ENCODE results near the gene CARS1. TPM values are rescaled to one million over a fixed set of nuclear protein-coding genes. Genes with fewer than 3 reads are reported as not detected.

CARS1 gene
- total RNA-seq, 1 donor from 2014 or later = 57.9 TPM

- intact Hi-C loops (cut with micrococcal nuclease) = no loop called here
These were observed 15.4 kb downstream of the CARS1 start for GRCh38 chr11:3041699-3042441.

GRCh38 chr11:3040881-3041280 is 16.3 kb downstream of the CARS1 start:
- intact Hi-C loops (cut with micrococcal nuclease) = no loop called here

- intact Hi-C loops (cut with micrococcal nuclease) = loop anchor here (1.0 kb wide), 1 partner anchor 53 kb away; no protein-coding TSS in a partner anchor
These were observed 19.3 kb downstream of the CARS1 start for GRCh38 chr11:3037945-3038271.

- intact Hi-C loops (cut with micrococcal nuclease) = loop anchor here (1.0 kb wide), 1 partner anchor 54 kb away; no protein-coding TSS in a partner anchor
These were observed 19.9 kb downstream of the CARS1 start for GRCh38 chr11:3037040-3037944.

- intact Hi-C loops (cut with micrococcal nuclease) = no loop called here
These were observed 20.8 kb downstream of the CARS1 start for GRCh38 chr11:3036419-3036818.

- intact Hi-C loops (cut with micrococcal nuclease) = no loop called here
These were observed 21.9 kb downstream of the CARS1 start for GRCh38 chr11:3035333-3035732.

- intact Hi-C loops (cut with micrococcal nuclease) = no loop called here
These were observed 26.7 kb downstream of the CARS1 start for GRCh38 chr11:3030289-3031070.

GRCh38 chr11:3028813-3029212 is 28.4 kb downstream of the CARS1 start:
- intact Hi-C loops (cut with micrococcal nuclease) = no loop called here

GRCh38 chr11:3026803-3027202 is 30.4 kb downstream of the CARS1 start:
- intact Hi-C loops (cut with micrococcal nuclease) = no loop called here

GRCh38 chr11:3022982-3023381 is 34.2 kb downstream of the CARS1 start:
- intact Hi-C loops (cut with micrococcal nuclease) = no loop called here

- intact Hi-C loops (cut with micrococcal nuclease) = no loop called here
These were observed 34.8 kb downstream of the CARS1 start for GRCh38 chr11:3022300-3022967.

GRCh38 chr11:3021125-3021524 is 36.1 kb downstream of the CARS1 start:
- intact Hi-C loops (cut with micrococcal nuclease) = loop anchor here (2.0 kb wide), 1 partner anchor 46 kb away; no protein-coding TSS in a partner anchor

- intact Hi-C loops (cut with micrococcal nuclease) = loop anchor here (2.0 kb wide), 1 partner anchor 45 kb away; no protein-coding TSS in a partner anchor
These were observed 37.2 kb downstream of the CARS1 start for GRCh38 chr11:3020011-3020410.

- intact Hi-C loops (cut with micrococcal nuclease) = no loop called here
These were observed 38.6 kb downstream of the CARS1 start for GRCh38 chr11:3018596-3018995.

- intact Hi-C loops (cut with micrococcal nuclease) = no loop called here
These were observed 40.4 kb downstream of the CARS1 start for GRCh38 chr11:3016861-3017260.

- intact Hi-C loops (cut with micrococcal nuclease) = no loop called here
These were observed 41.4 kb downstream of the CARS1 start for GRCh38 chr11:3015796-3016195.

- intact Hi-C loops (cut with micrococcal nuclease) = loop anchor here (1.0 kb wide), 1 partner anchor 23 kb away; the partner anchor contains the start of gene NAP1L4
These were observed 42.3 kb downstream of the CARS1 start for GRCh38 chr11:3014943-3015342.

GRCh38 chr11:3014057-3014938 is 42.9 kb downstream of the CARS1 start:
- intact Hi-C loops (cut with micrococcal nuclease) = loop anchor here (1.0 kb wide), 1 partner anchor 22 kb away; the partner anchor contains the start of gene NAP1L4
